Esophagus muscularis mucosa (tissue), 4 donors: ENCODE results near the gene SIRPA. TPM values are rescaled to one million over a fixed set of nuclear protein-coding genes. Genes with fewer than 3 reads are reported as not detected.

Experiments used
- DNase-seq: peaks from one replicate; pipeline ENCODE4 v3.0.0-alpha.2; 2017; ENCODE audit errors: extremely low spot score
- H3K27ac ChIP-seq, 4 donors: fragments of 200-600 bp; sonication (generic); replicated peaks in 1 of 4; 1 replicate in 3 of 4; 2 replicates in 1 of 4; pipeline ENCODE4 v1.5.1; 2016 to 2019; ENCODE audit warnings: mild to moderate bottlenecking in 1 of 4
- H3K27me3 ChIP-seq, 4 donors: fragments of 200-600 bp; sonication (generic); one replicate each; pipeline versions ENCODE4 v1.5.1 to v1.6.0; 2016 to 2019
- H3K36me3 ChIP-seq, 4 donors: fragments of 200-600 bp; sonication (generic); one replicate each; pipeline ENCODE4 v1.5.1; 2016 to 2019
- H3K4me1 ChIP-seq, 4 donors: fragments of 200-600 bp; sonication (generic); one replicate each; pipeline ENCODE4 v1.5.1; 2016 to 2019
- H3K4me3 ChIP-seq, 4 donors: fragments of 200-600 bp; sonication (generic); 1 replicate in 2 of 4; 2 replicates in 2 of 4; pipeline ENCODE4 v1.5.1; 2016 to 2019; ENCODE audit warnings: mild to moderate bottlenecking in 4 of 4, moderate library complexity in 1 of 4
- H3K9me3 ChIP-seq, 4 donors: fragments of 200-600 bp; sonication (generic); 1 replicate in 3 of 4; 2 replicates in 1 of 4; pipeline ENCODE4 v1.5.1; 2016 to 2019
- EP300 ChIP-seq: sonication (generic); formaldehyde crosslinking; IDR thresholded peaks from one replicate; pipeline ENCODE4 v1.6.1; 2017; ENCODE audit warnings: antibody characterized with exemption
- POLR2A ChIP-seq: fragments of 450-650 bp; IDR thresholded peaks from one replicate; pipeline ENCODE4 v1.6.1; 2017; ENCODE audit warnings: antibody characterized with exemption, moderate library complexity, mild to moderate bottlenecking, low read depth
- POLR2AphosphoS5 ChIP-seq, 2 donors: sonication (generic); formaldehyde crosslinking; IDR thresholded peaks; one replicate each; pipeline ENCODE4 v1.6.1; 2017; ENCODE audit warnings: antibody characterized with exemption in 2 of 2
- WGBS: methylation state at CpG from one replicate; pipeline ENCODE4 v1.1.5; 2018; 5-methylcytosine and 5-hydroxymethylcytosine counted together
- intact Hi-C: fragments of 100-400 bp; cut with DNase I; formaldehyde crosslinking; loops from one replicate; pipeline ENCODE4 v1.15.1; 2023
- total RNA-seq, 4 donors: library from RNA; depleted of rRNA; stranded (reverse); fragments of >200 nt; gene quantifications; one replicate each; pipeline versions ENCODE4 v1.1.0 to v1.2.1, GENCODE V29; 2016
- TF ChIP-seq, protein P1 (sequence below), 3 experiments: fragments of 200-600 bp in 2 of 3; fragments of 450-650 bp in 1 of 3; sonication (generic) in 2 of 3; IDR thresholded peaks; one replicate each; pipeline ENCODE4 v1.5.1; 2017 to 2019; ENCODE audit warnings: antibody characterized with exemption in 3 of 3, mild to moderate bottlenecking in 2 of 3, moderate library complexity in 1 of 3

Gene SIRPA
- total RNA-seq, 4 donors from 2014 or later, result 19.5 to 39.8 (median 32.5) TPM

DNA sequence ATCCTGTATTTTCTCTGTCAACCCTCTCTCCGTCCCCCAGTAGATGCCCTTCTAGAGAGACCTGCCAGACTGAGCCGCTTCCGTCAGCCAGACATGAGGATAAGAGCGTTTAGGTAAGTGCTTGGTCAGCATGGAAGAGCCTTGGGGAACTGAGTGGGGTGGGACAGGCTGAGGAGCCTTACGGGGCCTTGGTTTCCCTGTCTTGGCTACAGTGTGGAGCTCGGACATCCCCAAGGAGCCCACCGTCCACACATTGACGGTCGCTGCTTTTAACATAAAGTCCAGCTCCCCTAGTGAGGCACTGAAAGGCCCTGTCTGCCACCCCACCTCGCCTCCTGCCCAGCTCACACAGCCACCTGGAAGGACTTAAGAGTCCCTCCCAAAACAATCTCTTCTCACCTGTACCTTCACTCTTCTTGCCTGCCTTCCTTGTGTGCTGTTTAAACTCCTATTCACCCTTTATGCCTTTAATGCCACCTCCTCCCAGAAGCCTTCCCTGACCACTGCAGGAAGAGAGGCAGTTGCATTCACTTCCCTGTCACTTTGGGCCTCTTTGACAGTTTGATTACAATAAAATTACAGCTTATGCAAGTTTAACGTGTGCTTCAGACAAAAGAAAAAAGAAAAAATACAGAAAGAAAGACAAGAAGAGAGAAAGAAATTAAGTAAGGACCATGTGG lies 56.4 kb downstream of the SIRPA start:
- Histone ChIP-seq H3K4me3 (no peak overlapping the region), H3K27ac (no peak overlapping the region), H3K27me3 (peaks cover 0 to 19% (median 3%) of the 10 kb centered on the region in 4 donors), H3K36me3 (no peaks in the 10 kb centered on the region), H3K9me3 (no peaks in the 10 kb centered on the region), H3K4me1 (peaks cover 4 to 11% (median 11%) of the 10 kb centered on the region in 4 donors)
- TF ChIP-seq, protein P1, sequence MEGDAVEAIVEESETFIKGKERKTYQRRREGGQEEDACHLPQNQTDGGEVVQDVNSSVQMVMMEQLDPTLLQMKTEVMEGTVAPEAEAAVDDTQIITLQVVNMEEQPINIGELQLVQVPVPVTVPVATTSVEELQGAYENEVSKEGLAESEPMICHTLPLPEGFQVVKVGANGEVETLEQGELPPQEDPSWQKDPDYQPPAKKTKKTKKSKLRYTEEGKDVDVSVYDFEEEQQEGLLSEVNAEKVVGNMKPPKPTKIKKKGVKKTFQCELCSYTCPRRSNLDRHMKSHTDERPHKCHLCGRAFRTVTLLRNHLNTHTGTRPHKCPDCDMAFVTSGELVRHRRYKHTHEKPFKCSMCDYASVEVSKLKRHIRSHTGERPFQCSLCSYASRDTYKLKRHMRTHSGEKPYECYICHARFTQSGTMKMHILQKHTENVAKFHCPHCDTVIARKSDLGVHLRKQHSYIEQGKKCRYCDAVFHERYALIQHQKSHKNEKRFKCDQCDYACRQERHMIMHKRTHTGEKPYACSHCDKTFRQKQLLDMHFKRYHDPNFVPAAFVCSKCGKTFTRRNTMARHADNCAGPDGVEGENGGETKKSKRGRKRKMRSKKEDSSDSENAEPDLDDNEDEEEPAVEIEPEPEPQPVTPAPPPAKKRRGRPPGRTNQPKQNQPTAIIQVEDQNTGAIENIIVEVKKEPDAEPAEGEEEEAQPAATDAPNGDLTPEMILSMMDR (IDR thresholded peaks at IDR 0.05), result no peak
- TF ChIP-seq EP300 (no peak), POLR2AphosphoS5 (IDR thresholded peaks at IDR 0.05) (no peak), POLR2A (no peak)
- WGBS, result 69% methylated on average over 11 of the region's 11 CpGs
- no peak for DNase-seq
- intact Hi-C loops, result no loop called here

DNA sequence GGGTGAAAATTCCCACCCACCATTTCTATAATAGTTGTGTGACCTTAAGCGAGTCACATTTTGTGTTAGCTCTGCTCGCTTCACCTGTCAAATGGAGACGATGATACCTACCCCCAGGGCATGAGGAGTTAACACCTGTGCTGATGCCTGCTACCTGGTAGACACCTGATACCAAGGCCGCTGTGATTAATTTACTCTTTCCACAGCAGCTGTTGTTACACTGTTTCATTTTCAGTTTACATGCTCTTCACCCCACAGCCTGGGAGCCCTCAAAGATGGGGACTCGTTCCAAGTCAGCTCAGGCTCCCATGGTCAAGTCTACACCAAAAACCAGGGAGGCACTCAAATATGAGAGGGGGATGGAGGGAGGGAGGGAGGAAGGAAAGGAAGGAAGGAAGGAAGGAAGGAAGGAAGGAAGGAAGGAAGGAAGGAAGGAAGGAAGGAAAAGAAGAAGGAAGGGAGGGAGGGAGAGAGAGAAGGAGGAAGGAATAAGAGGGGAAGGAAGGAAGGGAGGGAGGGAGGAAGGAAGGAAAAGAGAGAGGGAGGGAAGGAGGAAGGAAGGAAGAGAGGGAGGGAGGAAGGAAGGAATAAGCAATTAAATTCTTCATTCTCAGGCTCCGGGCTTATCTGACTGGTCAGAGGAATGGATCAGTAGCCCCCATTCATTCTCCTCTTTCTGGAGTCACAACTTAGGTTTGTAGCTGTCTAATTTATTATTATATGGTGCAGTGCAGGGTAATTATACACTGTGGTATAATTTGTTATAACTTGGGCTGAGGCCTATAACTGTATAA lies 57.7 kb downstream of the SIRPA start:
- no peak for DNase-seq
- Histone ChIP-seq H3K4me3 (no peak overlapping the region), H3K9me3 (no peaks in the 10 kb centered on the region), H3K27me3 (peaks cover 0 to 17% (median 0%) of the 10 kb centered on the region in 4 donors), H3K4me1 (no peaks in the 10 kb centered on the region), H3K36me3 (no peaks in the 10 kb centered on the region), H3K27ac (no peak overlapping the region)
- intact Hi-C loops, result no loop called here
- 78% methylated on average over 6 of the region's 6 CpGs for WGBS
- TF ChIP-seq POLR2A (no peak), EP300 (no peak), POLR2AphosphoS5 (IDR thresholded peaks at IDR 0.05) (no peak)
- TF ChIP-seq, protein P1 (IDR thresholded peaks at IDR 0.05), result no peak

DNA sequence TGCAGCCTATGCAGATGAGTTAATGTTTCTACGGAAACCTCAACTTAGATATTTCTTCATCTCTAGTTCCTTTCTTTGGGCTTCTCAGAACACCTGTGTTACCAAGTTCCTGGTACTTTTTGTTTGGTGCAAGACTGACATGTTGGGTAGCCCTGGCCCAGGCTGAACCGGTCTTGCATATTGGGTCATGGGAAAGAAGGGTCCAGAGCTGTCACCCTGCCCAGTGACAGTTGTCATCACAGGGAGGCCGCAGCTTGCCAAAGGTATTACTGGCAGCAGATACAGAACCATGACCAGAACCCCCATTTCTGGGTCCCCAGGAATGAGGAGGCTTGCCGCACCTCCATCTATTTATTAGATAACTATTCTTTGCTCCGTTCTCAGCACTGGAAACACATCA lies 58.4 kb downstream of the SIRPA start:
- WGBS, result 88% methylated on average over 5 of the region's 5 CpGs

DNA sequence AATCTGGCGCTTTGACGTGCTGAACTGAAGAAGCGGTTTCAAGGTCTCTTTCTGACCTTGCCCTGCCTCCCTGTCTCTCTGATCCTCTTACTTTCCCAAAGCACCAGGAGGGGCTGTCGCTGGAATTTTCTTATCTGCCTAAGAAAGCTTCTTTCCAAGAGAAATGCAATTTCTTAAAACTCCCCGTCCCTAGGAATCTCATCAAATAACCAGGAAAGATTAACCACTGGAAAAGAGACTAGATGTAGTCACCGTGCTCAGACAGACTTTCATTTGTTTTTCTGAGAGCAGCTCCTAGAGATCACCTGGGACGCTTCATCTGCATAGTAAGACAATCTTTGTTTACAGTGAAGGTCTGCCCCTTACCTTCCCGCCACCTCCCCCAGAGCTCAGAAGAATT lies 60.0 kb downstream of the SIRPA start:
- intact Hi-C loops, result no loop called here
- no peaks in the 10 kb centered on the region for H3K4me1 ChIP-seq
- WGBS, result 67% methylated on average over 8 of the region's 8 CpGs
- DNase-seq, result no peak
- H3K27ac ChIP-seq, result no peak overlapping the region
- no peak overlapping the region for H3K4me3 ChIP-seq
- no peaks in the 10 kb centered on the region for H3K9me3 ChIP-seq
- H3K36me3 ChIP-seq, result no peaks in the 10 kb centered on the region
- peaks cover 0 to 17% (median 0%) of the 10 kb centered on the region in 4 donors for H3K27me3 ChIP-seq
- TF ChIP-seq POLR2A, result no peak
- no peak for TF ChIP-seq EP300
- TF ChIP-seq, protein P1 (IDR thresholded peaks at IDR 0.05), result no peak
- TF ChIP-seq POLR2AphosphoS5 (IDR thresholded peaks at IDR 0.05), result no peak

More for the DNA sequence above, 58.4 kb downstream of the SIRPA start:
- TF ChIP-seq, protein P1 (IDR thresholded peaks at IDR 0.05), result no peak
- TF ChIP-seq EP300 (no peak), POLR2A (no peak), POLR2AphosphoS5 (IDR thresholded peaks at IDR 0.05) (no peak)
- DNase-seq, result no peak
- Histone ChIP-seq H3K9me3 (no peaks in the 10 kb centered on the region), H3K36me3 (no peaks in the 10 kb centered on the region), H3K27me3 (peaks cover 0 to 17% (median 0%) of the 10 kb centered on the region in 4 donors), H3K4me3 (no peak overlapping the region), H3K4me1 (no peaks in the 10 kb centered on the region), H3K27ac (no peak overlapping the region)
- intact Hi-C loops, result no loop called here
